ENCODE measurements around the gene SETD1B.

The SETD1B gene

DNA sequence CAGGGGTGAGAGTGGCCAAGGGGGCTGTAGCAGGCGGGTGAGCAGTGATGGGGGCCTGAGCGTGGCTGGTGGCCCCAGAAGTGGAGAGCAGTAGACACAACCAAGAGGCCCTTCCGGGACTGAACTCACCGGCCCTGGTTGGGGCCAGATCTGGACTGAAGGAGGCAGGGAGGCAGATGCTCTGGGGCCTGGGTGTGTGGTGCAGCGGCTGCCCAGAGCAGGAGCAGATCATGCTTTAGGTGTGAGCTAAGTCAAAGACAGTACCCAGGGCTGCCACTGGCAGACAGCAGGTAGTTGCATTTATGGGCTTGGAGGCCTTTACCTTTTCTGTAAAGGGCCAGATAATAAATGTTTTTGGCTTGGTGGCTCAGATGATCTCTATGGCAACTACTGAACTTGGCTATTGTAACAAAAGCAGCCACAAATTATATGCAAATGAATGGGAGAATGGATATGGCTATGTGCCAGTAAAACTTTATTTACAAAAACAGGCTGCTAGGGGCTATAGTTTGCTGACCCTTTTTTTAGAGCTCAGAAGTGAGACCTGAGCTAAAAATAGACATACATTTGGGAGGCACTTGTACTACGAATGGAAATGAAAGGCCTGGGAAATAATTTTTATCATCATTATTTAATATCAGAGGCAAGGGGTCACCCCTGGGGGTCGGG is 25.6 kb downstream of the SETD1B start:
- TF ChIP-seq, protein P1, sequence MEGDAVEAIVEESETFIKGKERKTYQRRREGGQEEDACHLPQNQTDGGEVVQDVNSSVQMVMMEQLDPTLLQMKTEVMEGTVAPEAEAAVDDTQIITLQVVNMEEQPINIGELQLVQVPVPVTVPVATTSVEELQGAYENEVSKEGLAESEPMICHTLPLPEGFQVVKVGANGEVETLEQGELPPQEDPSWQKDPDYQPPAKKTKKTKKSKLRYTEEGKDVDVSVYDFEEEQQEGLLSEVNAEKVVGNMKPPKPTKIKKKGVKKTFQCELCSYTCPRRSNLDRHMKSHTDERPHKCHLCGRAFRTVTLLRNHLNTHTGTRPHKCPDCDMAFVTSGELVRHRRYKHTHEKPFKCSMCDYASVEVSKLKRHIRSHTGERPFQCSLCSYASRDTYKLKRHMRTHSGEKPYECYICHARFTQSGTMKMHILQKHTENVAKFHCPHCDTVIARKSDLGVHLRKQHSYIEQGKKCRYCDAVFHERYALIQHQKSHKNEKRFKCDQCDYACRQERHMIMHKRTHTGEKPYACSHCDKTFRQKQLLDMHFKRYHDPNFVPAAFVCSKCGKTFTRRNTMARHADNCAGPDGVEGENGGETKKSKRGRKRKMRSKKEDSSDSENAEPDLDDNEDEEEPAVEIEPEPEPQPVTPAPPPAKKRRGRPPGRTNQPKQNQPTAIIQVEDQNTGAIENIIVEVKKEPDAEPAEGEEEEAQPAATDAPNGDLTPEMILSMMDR (conservative IDR thresholded peaks at IDR 0.05; ENCODE audit: low read length), result no peak
- no peak overlapping the region for H3K4me3 ChIP-seq (ENCODE audit: low read length)
- no peak for DNase-seq (ENCODE audit: low read depth)

DNA sequence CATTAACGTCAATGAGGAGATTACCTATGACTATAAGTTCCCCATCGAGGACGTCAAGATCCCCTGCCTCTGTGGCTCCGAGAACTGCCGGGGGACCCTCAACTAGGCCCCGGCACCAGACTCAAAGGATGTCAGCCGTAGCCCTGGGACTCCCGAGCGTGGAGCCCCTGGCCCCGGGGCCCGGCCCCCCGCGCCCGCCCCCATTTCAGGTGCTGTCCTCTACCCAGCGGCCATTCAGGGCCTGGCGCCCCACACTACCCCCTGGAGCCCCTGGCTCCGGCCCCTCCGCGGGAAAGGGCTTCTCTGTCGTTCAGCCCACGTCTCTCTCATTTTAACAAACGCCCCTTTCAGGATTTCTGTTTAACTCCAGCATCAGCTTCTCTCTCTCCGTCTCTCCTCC is 26.3 kb downstream of the SETD1B start:
- H3K4me3 ChIP-seq (ENCODE audit: low read length), result no peak overlapping the region
- no peak for DNase-seq (ENCODE audit: low read depth)
- TF ChIP-seq, protein P1 (conservative IDR thresholded peaks at IDR 0.05; ENCODE audit: low read length), result no peak

DNA sequence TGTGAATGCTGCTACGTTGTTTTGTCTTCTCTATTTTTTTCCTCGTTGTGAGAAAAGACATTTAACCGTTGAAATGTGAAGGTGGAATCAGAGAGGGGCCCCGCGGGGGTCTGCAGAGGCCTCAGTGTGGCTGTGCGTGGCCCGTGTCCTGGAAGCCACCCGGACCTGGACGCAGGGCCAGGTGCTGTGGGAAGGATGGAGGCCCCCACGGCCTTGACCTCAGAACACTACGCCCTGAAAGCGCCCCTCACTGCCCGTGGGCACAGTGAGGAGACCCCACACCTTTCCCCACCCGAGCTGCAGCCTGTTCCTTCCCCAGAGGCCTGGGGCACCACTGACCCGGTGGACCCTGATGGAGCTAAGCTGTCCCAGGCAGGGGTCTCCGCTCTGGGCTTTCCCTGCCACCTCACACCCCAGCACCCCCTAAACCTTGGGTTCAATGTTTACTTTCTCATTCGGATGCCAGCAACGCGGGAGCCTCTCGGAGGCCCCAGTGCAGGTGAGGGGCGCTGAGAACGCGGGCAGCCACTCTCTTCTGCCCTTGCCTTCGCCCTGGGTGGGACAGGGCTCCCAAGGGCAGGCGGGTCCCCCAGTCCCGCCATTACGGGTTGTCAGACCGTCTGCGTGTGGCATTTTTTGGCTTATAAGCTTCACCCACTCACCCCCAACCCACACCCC is 26.9 kb downstream of the SETD1B start:
- no peak overlapping the region for H3K4me3 ChIP-seq (ENCODE audit: low read length)
- TF ChIP-seq, protein P1 (conservative IDR thresholded peaks at IDR 0.05; ENCODE audit: low read length), result no peak
- no peak for DNase-seq (ENCODE audit: low read depth)

DNA sequence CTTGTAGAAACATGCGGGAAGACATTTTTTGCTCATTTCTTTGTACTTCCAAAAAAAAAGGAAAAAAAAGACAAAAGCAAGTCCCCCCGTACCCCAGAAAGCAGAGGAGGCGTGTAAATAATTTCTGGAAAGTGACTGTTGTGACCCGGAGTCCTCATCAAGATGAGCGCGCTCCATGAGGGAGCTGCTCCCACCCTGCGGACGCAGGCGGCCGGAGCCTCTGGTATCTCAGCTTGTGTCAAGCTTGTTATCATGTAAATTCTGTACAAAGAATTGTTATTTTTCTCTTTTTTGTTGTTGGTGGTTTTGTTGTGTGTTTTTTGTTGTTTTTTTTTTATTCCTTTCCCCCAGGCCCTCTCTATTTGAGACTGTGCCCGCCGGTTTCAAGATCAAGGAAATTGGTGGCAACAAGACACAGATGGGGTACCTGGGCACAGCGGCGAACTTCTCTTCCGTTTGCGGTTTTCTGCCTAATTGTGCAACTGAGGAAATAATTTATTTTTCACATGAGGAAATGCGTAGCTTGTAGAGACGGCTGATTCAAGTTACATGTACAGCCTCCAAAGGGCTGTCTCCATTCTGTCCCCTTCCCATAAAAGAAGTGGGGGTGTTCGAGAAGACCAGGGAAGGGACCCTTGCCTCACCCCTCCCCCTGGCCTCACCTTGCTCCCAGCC is 27.9 kb downstream of the SETD1B start:
- no peak overlapping the region for H3K4me3 ChIP-seq (ENCODE audit: low read length)
- no peak for DNase-seq (ENCODE audit: low read depth)
- TF ChIP-seq, protein P1 (conservative IDR thresholded peaks at IDR 0.05; ENCODE audit: low read length), result no peak

DNA sequence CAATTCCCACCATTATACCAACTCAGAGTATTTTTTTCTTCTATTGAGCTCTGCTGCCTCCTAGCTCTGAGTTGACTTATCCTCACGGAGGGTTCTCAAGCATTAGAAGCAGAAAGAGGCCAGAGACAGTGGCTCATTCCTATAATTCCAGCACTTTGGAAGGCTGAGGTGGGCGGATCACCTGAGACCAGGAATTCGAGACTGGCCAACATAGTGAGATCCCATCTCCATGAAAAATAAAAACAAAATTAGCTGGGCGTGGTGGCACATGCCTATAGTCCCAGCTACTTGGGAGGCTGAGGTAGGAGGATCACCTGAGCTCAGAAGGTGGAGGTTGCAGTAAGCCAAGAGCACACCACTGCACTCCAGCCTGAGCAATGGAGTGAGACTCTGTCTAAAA is 33.9 kb downstream of the SETD1B start:
- TF ChIP-seq, protein P1 (conservative IDR thresholded peaks at IDR 0.05; ENCODE audit: low read length), result peak; percentile 9; the same call in 1 of the 2 replicates
- H3K4me3 ChIP-seq (ENCODE audit: low read length), result no peak overlapping the region
- DNase-seq (ENCODE audit: low read depth), result no peak

DNA sequence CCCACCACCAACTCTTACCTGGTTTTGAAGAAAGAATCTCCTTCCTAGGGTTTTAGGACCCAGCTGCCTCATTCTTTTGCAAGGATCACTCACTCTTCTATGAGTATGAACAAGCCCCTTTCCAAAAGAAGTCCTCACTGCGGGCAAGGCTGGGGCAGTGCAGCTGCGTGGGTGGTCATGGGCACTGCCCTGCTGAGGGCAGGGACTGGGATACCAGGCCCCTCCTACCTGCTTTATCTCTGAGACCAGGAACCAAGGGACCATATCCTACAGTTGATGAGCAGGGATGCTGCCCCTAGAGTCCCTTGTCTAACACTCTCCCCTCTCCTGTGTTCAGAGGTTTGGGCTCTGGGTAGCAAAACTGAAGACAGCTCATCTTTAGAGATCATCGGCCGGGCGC is 34.3 kb downstream of the SETD1B start:
- H3K4me3 ChIP-seq (ENCODE audit: low read length), result no peak overlapping the region
- TF ChIP-seq, protein P1 (conservative IDR thresholded peaks at IDR 0.05; ENCODE audit: low read length), result no peak

More for the DNA sequence above, 34.3 kb downstream of the SETD1B start:
- DNase-seq (ENCODE audit: low read depth), result no peak
